HCT116 (cell line): Measurements from ENCODE around the gene SEMA7A. TPM values are rescaled to one million over a fixed set of nuclear protein-coding genes. Genes with fewer than 3 reads are reported as not detected.

ENCODE experiments used
- ATAC-seq: fragments of 200-7000 bp; cut with Tn5 transposase; 2 replicates; pipeline ENCODE4 v1.9.1; 2020; ENCODE audit warnings: mild to moderate bottlenecking, moderate library complexity
- BruUV-seq: library from RNA; stranded (reverse); fragments of 400-500 nt; replicated peaks from 2 replicates; lab custom pipeline; 2021; lab: Mats Ljungman, UMichigan
- CTCF ChIA-PET: fragments of 300-600 bp; sonication (Branson Sonifier 250); formaldehyde crosslinking; loops from one replicate; lab custom pipeline; 2021; ENCODE audit warnings: antibody characterized with exemption; lab: Charles Lee
- POLR2A ChIA-PET: fragments of 300-600, 350-600 bp; sonication (Branson Sonifier 250); formaldehyde crosslinking; loops from one replicate; lab custom pipeline; 2021; ENCODE audit warnings: antibody characterized with exemption; lab: Charles Lee
- RAD21 ChIA-PET, 2 experiments: fragments of 300-600 bp; sonication (Branson Sonifier 250); formaldehyde crosslinking; loops; one replicate each; lab custom pipeline; 2023; ENCODE audit warnings: low total read pairs in 2 of 2; ENCODE audit not compliant: uncharacterized antibody in 2 of 2, unreplicated experiment in 2 of 2, low non-redundant PET in 1 of 2; lab: Charles Lee
- DNase-seq: peaks from one replicate; pipeline ENCODE4 v3.0.0-alpha.2; 2010; ENCODE audit warnings: low read depth, low spot score
- H2AFZ ChIP-seq: fragments of 200-600 bp; shearing (Covaris generic), sonication (generic); 2 replicates; pipeline ENCODE4 v1.6.1; 2017; ENCODE audit warnings: low read depth, mixed run types, mixed read lengths, antibody characterized with exemption, low read length; ENCODE audit not compliant: poor library complexity, severe bottlenecking
- H3K27ac ChIP-seq: 2 replicates; pipeline ENCODE4 v1.5.1; 2012; ENCODE audit warnings: low read depth, low read length
- H3K27me3 ChIP-seq: fragments of 200-600 bp; sonication (generic); 2 replicates; pipeline ENCODE4 v1.6.1; 2016; ENCODE audit warnings: mixed run types, low read length, mixed read lengths; ENCODE audit not compliant: insufficient read depth
- H3K36me3 ChIP-seq, 2 experiments: fragments of 200-500 bp in 1 of 2; fragments of 200-600 bp in 1 of 2; sonication (Bioruptor generic) in 1 of 2; sonication (generic) in 1 of 2; 2 replicates each; pipeline versions ENCODE4 v1.5.1 to v1.6.1; 2014 to 2016; ENCODE audit warnings: low read length in 2 of 2, inconsistent platforms in 1 of 2, mixed read lengths in 1 of 2, mixed run types in 1 of 2; ENCODE audit not compliant: insufficient read depth in 2 of 2, control insufficient read depth in 1 of 2
- H3K4me1 ChIP-seq, 2 experiments: fragments of 200-600 bp in 1 of 2; sonication (generic) in 1 of 2; 2 replicates each; pipeline versions ENCODE4 v1.5.1 to v1.6.1; 2012 to 2017; ENCODE audit warnings: low read length in 2 of 2, inconsistent platforms in 1 of 2, mild to moderate bottlenecking in 1 of 2, mixed read lengths in 1 of 2, mixed run types in 1 of 2, moderate library complexity in 1 of 2; ENCODE audit not compliant: insufficient read depth in 2 of 2, control insufficient read depth in 1 of 2
- H3K4me2 ChIP-seq: fragments of 200-600 bp; sonication (generic); 2 replicates; pipeline ENCODE4 v1.6.1; 2017; ENCODE audit warnings: mixed run types, low read length, mixed read lengths
- H3K4me3 ChIP-seq, 2 experiments: fragments of 200-600 bp in 1 of 2; sonication (generic) in 1 of 2; replicated peaks in 1 of 2; 2 replicates each; pipeline ENCODE4 v1.5.1; 2011 to 2016; ENCODE audit warnings: low read length in 2 of 2, control low read depth in 1 of 2, low read depth in 1 of 2, mild to moderate bottlenecking in 1 of 2, mixed read lengths in 1 of 2, mixed run types in 1 of 2
- H3K79me2 ChIP-seq: fragments of 200-600 bp; sonication (generic); 2 replicates; pipeline ENCODE4 v1.6.1; 2017; ENCODE audit warnings: mild to moderate bottlenecking, mixed run types, low read length, moderate library complexity, mixed read lengths; ENCODE audit not compliant: insufficient read depth
- H3K9ac ChIP-seq: fragments of 200-600 bp; sonication (generic); 2 replicates; pipeline ENCODE4 v1.6.1; 2016; ENCODE audit warnings: low read length, mixed read lengths
- H3K9me2 ChIP-seq: fragments of 200-600 bp; sonication (generic), shearing (Covaris generic); 2 replicates; pipeline ENCODE4 v1.6.1; 2017; ENCODE audit warnings: mixed run types, mild to moderate bottlenecking, moderate library complexity; ENCODE audit not compliant: insufficient read depth
- H3K9me3 ChIP-seq, 2 experiments: fragments of 200-500 bp in 1 of 2; fragments of 200-600 bp in 1 of 2; sonication (Bioruptor generic) in 1 of 2; sonication (generic) in 1 of 2; 2 replicates each; pipeline ENCODE4 v1.6.1; 2014 to 2017; ENCODE audit warnings: low read length in 2 of 2, mixed read lengths in 2 of 2, inconsistent platforms in 1 of 2, low read depth in 1 of 2, mild to moderate bottlenecking in 1 of 2, mixed run types in 1 of 2, moderate library complexity in 1 of 2; ENCODE audit not compliant: control insufficient read depth in 1 of 2, insufficient read depth in 1 of 2
- H4K20me1 ChIP-seq: fragments of 200-600 bp; sonication (generic), shearing (Covaris generic); 2 replicates; pipeline ENCODE4 v1.6.1; 2017; ENCODE audit warnings: mixed run types, mild to moderate bottlenecking, moderate library complexity; ENCODE audit not compliant: insufficient read depth
- EGR1 ChIP-seq: IDR thresholded peaks from 2 replicates; pipeline ENCODE4 v1.6.1; 2012; ENCODE audit warnings: low read depth
- ELF1 ChIP-seq: IDR thresholded peaks from 2 replicates; pipeline ENCODE4 v1.6.1; 2012; ENCODE audit warnings: low read depth, borderline replicate concordance
- EZH2phosphoT487 ChIP-seq: fragments of 200-600 bp; IDR thresholded peaks from 2 replicates; pipeline ENCODE4 v1.6.1; 2018; ENCODE audit warnings: antibody characterized with exemption, borderline replicate concordance
- FOSL1 ChIP-seq: IDR thresholded peaks from 2 replicates; pipeline ENCODE4 v1.6.1; 2012; ENCODE audit warnings: low read depth
- JUND ChIP-seq: IDR thresholded peaks from 2 replicates; pipeline ENCODE4 v1.6.1; 2012
- SIN3A ChIP-seq: IDR thresholded peaks from 2 replicates; pipeline ENCODE4 v1.6.1; 2012; ENCODE audit warnings: low read depth
- SP1 ChIP-seq: IDR thresholded peaks from 2 replicates; pipeline ENCODE4 v1.6.1; 2012; ENCODE audit warnings: low read depth
- SRF ChIP-seq: IDR thresholded peaks from 2 replicates; pipeline ENCODE4 v1.6.1; 2012; ENCODE audit warnings: low read depth
- TCF7L2 ChIP-seq: IDR thresholded peaks from 2 replicates; pipeline ENCODE4 v1.7.0; 2011; ENCODE audit warnings: borderline replicate concordance, inconsistent platforms; ENCODE audit not compliant: insufficient read depth, insufficient read length; ENCODE audit errors: extremely low read depth
- YY1 ChIP-seq: IDR thresholded peaks from 2 replicates; pipeline ENCODE4 v1.6.1; 2011; ENCODE audit warnings: low read length, low read depth, moderate library complexity, mild to moderate bottlenecking; ENCODE audit not compliant: insufficient replicate concordance; ENCODE audit errors: extremely low read depth
- ZFX ChIP-seq: fragments of 450-650 bp; IDR thresholded peaks from 2 replicates; pipeline ENCODE4 v1.6.1; 2017
- intact Hi-C: fragments of 100-400 bp; cut with micrococcal nuclease; formaldehyde crosslinking; loops from 2 replicates; pipeline ENCODE4 v1.10.0; 2022
- total RNA-seq: library from RNA; stranded (reverse); gene quantifications from one replicate; pipeline ENCODE4 v1.2.1, GENCODE V29; 2021; ENCODE audit not compliant: unreplicated experiment
- TF ChIP-seq, protein P1 (sequence below): IDR thresholded peaks from 2 replicates; pipeline ENCODE4 v1.6.1; 2012

The SEMA7A gene
- total RNA-seq, 1 experiment from 2014 or later = 13.8 TPM

DNA sequence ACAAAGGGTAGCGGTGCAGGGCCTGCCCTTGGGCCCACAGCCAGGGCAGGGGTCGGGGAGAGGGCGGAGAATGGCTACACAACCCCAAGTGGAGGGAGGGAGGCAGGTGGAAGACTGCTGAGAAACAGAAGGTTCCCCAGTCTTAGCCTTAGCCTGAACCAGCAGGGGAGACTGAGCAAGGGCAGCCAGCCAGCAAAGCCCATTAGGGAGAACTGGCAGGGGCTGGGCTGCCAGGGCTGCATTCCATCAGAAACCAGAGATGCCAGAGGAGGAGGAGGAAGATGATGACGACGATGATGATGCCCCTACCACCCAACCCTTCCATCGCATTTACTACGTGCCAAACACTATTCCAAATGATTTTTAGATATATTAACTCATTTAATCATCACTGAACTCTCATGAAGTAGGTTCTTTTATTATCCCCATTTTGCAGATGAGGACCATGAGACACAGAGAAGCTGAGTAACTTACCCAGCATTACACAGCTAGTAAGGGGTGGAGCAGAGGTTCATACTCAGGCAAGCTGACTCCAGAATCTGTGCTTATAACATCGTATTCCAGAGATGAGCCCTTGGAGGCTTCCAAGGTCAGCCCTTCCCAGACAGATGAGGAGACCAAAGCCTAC, 8.7 kb downstream of the SEMA7A start:
- Histone ChIP-seq H4K20me1 (no peaks in the 10 kb centered on the region), H3K9me2 (no peaks in the 10 kb centered on the region), H3K27me3 (no peaks in the 10 kb centered on the region), H3K36me3 (peaks cover 0 to 5% of the 10 kb centered on the region in 2 experiments; a peak in 1 of 4 replicates), H3K9me3 (no peaks in the 10 kb centered on the region), H3K27ac (peak overlapping the region; percentile 90), H3K9ac (peak overlapping the region; percentile 60; the same call in 1 of the 2 replicates), H3K4me2 (peak overlapping the region; percentile 67), H3K4me3 (no peak overlapping the region), H3K4me1 (peaks cover 63 to 100% of the 10 kb centered on the region in 2 experiments), H2AFZ (no peak overlapping the region), H3K79me2 (peaks cover 100% of the 10 kb centered on the region)
- DNase-seq (no peak), ATAC-seq (no peak)
- ChIA-PET CTCF (interaction anchor here (1.8 kb wide), 1 partner anchor 13 kb away, joined by 4 read pairs; no protein-coding TSS in a partner anchor), POLR2A (no interaction called here), RAD21 (no interaction called here)
- TF ChIP-seq ZFX (no peak), FOSL1 (no peak), YY1 (no peak), SIN3A (no peak), EZH2phosphoT487 (no peak), TCF7L2 (no peak), EGR1 (no peak), ELF1 (no peak), JUND (no peak), SRF (no peak), SP1 (no peak)
- TF ChIP-seq, protein P1, sequence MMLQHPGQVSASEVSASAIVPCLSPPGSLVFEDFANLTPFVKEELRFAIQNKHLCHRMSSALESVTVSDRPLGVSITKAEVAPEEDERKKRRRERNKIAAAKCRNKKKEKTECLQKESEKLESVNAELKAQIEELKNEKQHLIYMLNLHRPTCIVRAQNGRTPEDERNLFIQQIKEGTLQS = no peak
- BruUV-seq = no TSS peak
- intact Hi-C loops = no loop called here
